ENCODE measurements around the gene MRPL38.

- TF ChIP-seq USF1 (IDR thresholded peaks at IDR 0.05), result no peak
- TF ChIP-seq NFIC (IDR thresholded peaks at IDR 0.05), result no peak
- TF ChIP-seq TEAD4 (IDR thresholded peaks at IDR 0.05), result no peak
- TF ChIP-seq RAD21 (IDR thresholded peaks at IDR 0.05; ENCODE audit: low read depth), result no peak
- no peak for TF ChIP-seq TAF1 (IDR thresholded peaks at IDR 0.05; ENCODE audit: low read depth)
- no peak for TF ChIP-seq MAX (IDR thresholded peaks at IDR 0.05)
- no peak for TF ChIP-seq REST (IDR thresholded peaks at IDR 0.05; ENCODE audit: low read depth)
These were observed 3.0 kb downstream of the MRPL38 start for GRCh38 chr17:75901727-75902126.
